NCI-H1436 (cell line): Measurements from ENCODE around the gene TCP11.

Experiments
- DNase-seq: peaks from one replicate; lab custom pipeline; 2025; lab: John Stamatoyannopoulos, UW

Gene TCP11

DNA sequence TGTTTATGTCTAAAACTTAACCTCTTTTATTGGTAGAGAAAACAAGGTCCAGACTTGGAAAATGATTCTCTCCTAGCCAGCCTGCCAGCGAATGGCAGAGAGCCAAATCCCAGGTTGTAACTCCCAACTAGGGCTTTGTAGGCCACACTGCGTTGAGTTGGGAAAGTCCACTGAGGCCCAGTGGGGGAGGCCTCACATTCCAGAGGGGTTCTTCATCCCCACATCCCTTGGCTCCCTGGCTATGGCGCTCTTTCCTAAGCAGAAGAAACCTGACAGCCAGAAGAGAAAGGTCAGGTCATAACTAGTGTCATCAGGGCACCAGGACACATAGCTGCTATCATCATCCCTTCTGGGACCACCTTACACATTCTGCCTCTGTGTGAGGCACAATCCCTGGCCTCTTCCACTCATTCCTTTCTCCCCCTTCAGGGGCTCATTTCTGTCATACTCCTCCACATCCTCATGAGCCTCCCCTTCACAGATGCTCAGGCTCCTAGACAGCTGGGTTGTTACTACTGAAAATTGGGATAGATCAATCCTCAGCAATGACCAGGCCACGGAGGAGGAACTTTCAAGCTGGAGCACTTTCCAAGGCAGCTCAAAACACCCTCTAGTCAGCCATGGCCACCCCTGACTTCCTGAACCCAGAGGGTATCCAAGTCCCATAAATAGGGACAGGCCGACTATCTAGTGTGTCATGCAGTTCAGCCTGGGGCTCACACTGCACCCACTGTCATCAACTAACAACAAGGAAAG, 48.6 kb downstream of the TCP11 start:
- no peak for DNase-seq

- no peak for DNase-seq
Observed at GRCh38 chr6:35091346-35092083, 49.6 kb downstream of the TCP11 start.

DNA sequence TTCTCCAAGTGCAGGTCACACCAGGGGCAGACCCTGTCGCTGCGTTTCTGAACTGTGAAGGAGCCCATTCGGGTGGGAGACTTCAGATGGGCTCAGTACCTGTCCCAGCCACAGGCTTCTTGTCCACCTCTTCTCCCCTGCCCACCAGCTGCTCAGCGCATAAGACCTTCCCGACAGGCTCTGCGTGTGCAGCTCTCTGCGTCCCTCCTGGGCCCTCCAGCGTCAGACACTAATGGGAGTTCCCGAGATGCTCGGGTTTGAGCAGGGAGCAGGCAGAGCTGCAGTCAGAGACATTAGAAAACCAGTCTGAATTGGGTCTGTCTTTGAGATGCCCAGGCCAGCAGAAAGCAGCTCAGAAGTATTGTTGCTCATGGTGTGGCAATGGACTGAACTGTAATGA, 50.4 kb downstream of the TCP11 start:
- no peak for DNase-seq

GRCh38 chr6:35089935-35090505, 51.1 kb downstream of the TCP11 start:
- no peak for DNase-seq

DNA sequence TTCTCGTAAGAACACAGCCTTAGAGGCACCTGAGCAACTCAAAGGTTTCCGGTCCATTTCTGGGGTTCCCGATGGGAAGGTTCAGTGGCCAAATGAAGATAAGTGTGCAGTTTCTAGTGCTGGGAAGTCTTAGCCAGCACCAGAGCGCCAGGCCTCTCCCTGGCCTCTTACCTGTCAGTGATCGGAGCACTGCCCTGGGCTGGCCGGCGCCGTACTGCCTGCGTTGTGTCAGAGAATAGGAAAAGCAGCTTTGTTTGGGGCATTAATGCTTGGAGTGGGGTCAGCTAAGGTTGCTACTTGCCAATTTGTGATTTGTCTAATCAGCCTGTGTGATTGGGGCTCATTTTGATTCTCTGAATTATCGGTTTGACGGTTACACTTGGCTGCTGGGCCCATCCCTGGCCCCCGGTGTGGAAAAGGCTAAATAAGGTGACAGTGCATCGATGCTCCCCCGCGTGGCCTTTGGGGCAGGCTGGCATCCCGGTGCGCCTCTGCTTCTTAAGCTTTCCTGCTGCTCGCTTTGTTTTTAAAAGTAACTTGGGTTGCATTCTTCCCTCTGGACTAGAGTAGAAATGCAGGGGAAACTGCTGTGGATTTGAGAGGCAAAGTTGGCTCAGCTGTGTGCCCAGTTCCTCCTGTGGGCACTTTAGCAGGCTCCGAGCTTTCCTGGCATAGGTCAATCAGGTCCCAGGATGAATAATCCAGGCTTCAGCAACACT, 51.8 kb downstream of the TCP11 start:
- DNase-seq, result no peak

GRCh38 chr6:35088281-35089215, 52.6 kb downstream of the TCP11 start:
- no peak for DNase-seq

- no peak for DNase-seq
Observed at GRCh38 chr6:35087361-35088280, 53.5 kb downstream of the TCP11 start.

DNA sequence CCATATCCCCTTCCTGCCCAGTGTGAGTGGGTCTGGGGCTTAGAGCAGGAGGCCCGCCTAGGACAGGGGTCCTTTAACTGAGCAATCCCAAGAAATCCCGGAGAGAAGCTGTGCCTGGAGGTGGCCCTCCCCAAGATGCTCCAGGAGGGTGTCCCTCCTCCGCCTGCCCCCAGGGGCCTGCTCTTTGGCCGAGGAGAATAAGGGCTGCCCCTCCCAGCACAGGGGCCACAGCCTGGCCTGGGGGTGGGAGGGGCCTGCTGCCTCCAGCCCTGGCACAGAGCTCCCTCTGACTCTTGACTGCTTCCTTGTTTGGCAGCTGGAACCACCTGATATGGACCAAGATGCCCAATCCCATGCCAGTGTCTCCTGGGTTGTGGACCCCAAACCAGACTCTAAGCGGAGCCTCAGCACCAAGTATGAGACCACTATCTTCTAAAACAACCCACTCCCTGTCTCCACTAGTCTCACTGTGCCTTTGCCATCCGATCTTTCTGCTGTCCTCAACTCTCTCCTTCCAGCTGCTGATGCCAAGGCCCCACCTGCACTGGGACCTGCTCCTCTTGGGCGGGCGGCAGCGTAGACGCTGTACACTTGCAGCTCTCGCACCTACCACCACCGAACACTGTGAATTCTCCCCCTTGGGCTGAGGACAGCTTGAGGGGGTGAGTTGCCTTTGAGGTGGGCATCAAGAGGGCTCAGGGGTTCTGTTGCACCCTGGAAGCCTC, 54.3 kb downstream of the TCP11 start:
- DNase-seq, result no peak

DNA sequence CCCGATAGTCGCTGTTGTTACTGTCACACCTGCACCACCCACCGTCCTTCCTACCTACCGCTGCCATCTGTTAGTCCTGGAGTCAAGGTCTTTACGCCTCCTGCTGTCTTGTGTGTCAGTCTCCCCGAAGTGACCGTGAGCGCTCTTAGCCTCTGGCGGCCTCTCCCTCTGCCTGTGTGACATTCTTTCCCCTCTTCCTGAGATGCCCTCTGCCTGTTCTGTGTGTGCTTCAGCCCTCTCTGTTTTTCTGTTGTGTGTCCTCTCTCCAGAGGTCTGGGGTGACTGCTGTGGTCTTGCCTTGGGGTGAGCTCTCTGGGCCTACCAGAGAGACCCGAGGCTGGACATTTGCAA, 54.9 kb downstream of the TCP11 start:
- DNase-seq, result no peak

DNA sequence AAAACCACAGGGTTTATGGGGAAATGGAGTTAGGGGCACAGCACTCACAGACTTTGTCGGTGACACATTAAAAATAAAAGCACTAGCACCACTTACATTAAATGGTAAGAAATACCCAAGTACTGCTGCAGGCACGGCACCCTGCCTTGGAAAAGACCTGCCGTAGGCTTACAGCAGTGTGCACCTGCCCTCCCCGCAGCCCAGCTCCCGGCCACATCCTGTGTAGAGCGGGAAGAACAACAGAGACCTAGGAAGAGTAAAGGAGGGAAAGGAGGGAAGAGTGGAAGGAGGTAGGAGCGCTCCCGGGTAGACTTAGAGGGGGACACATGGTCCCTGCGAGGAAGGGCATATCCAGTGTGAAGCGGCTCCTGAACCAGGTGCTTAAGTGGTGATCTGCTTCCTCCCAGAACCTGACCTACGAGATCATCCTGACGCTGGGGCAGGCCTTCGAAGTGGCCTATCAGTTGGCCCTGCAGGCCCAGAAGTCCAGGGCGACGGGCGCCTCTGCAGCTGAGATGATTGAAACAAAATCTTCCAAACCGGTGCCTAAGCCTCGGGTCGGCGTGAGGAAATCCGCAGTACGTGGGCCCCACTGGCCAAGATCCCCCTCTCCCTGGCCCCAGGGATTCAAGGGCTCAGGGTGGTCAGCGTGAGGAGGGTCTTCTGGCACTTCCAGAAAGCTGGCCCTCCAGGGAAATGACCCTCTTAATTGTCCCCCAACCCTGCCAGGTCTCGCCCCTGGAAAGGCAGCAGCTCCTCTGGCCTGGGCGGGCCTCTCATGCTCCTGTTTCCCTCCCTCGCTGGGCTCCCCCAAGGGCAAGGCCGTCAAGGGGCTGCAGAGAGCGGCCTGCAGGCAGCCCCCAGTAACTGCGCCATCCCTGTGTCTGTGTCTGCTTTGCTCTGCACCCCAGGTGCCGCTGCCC, 55.5 kb downstream of the TCP11 start:
- no peak for DNase-seq

DNA sequence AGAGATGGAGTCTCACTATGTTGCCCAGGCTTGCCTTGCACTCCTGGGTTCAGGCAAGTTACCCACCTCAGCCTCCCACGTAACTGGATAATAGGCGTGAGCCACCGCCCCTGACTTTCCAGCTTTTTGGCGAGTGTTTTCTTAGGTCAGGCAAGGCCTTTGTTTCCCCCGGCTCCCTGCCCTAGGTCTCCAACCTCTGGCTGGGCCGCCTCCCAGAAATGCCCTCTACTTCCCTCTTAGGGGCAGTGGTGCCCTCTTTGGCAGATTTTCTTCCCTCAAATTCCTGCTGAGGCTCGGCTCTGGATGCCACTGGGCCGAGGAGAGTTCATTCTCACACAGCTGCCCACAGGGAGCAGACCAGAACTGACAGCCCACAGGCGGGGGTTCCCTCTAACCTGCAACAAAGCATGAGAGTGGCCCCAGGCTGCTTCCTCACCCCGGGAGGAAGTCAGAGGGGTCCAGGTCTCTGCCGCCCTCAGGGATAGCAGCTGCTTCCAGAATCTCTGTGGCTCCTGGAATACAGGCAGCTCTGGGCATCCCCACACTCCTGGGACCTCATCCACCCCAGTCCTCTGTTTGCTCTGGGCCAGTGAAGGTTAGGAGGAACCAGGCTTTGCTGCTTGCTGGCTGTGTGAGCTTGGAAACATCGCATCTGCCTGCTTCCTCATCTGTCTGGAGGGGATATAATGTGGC, 56.5 kb downstream of the TCP11 start:
- no peak for DNase-seq

DNA sequence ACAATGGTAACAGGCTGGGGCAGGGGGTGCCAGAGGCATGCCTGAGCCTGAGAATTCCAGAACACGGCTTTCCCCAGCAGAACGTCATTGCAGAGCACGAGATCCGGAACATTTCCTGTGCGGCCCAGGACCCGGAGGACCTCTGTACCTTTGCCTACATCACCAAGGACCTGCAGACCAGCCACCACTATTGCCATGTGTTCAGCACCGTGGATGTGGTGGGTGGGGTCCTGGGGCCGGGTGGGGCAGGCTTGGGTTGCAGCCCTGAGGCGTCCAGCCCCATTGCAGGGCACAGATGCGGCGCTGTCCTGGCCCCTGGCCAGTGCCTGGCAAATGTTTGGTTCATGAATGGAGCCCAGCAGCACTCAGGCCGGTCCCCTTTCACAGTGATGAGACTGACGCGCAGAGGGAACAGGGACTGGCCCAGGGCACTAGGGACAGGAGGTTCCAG, 57.1 kb downstream of the TCP11 start:
- DNase-seq, result no peak

DNA sequence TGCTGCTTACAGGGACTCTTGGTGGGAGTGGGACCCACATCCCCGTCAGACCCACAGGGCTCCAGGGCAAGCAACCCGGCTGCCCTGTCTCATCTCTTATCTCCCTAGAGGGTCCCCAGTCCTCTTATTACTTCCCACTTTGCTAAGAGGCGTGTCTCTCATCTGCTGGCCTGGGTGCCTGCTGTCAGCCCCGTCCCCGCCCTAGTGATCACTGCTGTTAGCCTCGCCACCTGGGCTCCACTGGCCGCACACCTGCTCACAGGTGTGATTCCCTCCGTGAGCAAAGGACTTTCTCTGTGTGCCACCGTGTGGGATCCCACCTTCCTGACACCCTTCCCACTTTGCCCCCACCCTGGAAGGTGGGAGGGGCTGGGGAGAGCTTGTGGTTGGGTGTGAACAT, 57.6 kb downstream of the TCP11 start:
- no peak for DNase-seq

- no peak for DNase-seq
Observed at GRCh38 chr6:35082733-35083403, 58.3 kb downstream of the TCP11 start.

DNA sequence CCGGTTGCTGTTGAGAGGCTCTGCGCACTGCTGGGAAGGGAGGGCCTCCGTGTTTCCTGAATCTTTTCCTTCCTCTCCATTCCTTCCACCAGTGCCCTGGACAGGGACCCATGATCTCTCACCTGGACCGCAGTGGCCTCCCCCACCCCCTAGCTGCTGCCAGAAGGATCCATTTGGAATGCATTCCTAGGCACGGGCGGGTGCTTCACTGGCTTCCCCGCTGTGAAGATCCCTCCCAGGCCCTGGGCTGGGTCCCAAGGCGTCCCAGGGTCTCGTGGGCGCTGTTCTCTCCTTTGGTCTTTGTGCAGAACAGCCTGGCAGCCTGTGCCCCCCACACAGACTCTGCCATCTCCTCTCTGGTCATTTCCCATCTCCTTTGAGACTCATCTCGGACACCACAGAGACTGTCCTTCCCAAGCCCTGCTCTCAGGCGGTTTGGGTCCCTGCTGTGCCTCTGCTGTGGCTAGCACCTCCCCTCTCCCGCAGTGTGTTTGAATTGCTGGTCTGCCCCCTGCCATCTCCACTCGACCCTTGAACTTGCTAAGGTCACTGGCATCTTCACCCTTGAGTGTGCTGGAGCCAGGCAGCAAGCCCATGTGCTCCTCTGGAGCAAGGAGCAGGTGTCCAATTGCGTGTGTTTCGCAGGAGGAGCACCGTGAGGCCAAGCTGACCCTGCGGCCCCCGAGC, 59.0 kb downstream of the TCP11 start:
- DNase-seq, result no peak

DNA sequence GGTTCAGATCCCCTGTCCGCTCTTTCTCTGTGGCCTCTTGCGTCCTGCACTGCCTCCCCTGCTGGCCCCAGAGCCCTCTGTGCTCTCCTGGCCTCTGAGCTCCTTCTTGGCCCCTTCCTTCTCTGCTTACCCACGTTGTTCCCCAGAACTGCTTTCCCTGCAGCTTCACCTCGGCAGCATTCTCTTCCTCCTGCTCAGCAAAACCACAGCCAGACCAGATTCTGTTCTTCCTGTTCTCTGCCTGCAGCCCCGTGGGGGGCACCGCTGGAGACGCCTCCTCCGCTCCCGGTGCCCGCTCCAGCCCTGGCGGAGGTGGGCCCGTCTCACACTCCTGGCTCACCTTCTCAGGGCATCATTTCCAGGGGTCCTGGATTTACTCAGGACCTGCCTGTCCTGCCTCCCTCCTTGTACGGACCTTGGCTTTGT, 59.7 kb downstream of the TCP11 start:
- no peak for DNase-seq
